ENCODE measurements around the gene C1orf105.

Gene C1orf105

GRCh38 chr1:172465617-172466016 is 45.1 kb downstream of the C1orf105 start:
- DNase-seq = no peak

- no peak for DNase-seq
These were observed 46.4 kb downstream of the C1orf105 start for GRCh38 chr1:172466795-172467407.

- no peak for DNase-seq
These were observed 47.0 kb downstream of the C1orf105 start for GRCh38 chr1:172467446-172467845.

- DNase-seq = no peak
These were observed 47.8 kb downstream of the C1orf105 start for GRCh38 chr1:172468296-172468695.

GRCh38 chr1:172469717-172470116 is 49.2 kb downstream of the C1orf105 start:
- no peak for DNase-seq

- no peak for DNase-seq
These were observed 49.7 kb downstream of the C1orf105 start for GRCh38 chr1:172470149-172470548.

GRCh38 chr1:172471666-172472065 is 51.2 kb downstream of the C1orf105 start:
- DNase-seq = no peak

- no peak for DNase-seq
These were observed 52.0 kb downstream of the C1orf105 start for GRCh38 chr1:172472495-172472894.

GRCh38 chr1:172473302-172473701 is 52.8 kb downstream of the C1orf105 start:
- no peak for DNase-seq

- no peak for DNase-seq
These were observed 53.4 kb downstream of the C1orf105 start for GRCh38 chr1:172473842-172474241.

- no peak for DNase-seq
These were observed 55.8 kb downstream of the C1orf105 start for GRCh38 chr1:172476218-172476811.

GRCh38 chr1:172477216-172477615 is 56.7 kb downstream of the C1orf105 start:
- no peak for DNase-seq

- no peak for DNase-seq
These were observed 57.3 kb downstream of the C1orf105 start for GRCh38 chr1:172477741-172478140.

GRCh38 chr1:172478485-172478884 is 58.0 kb downstream of the C1orf105 start:
- no peak for DNase-seq

GRCh38 chr1:172480431-172480830 is 59.9 kb downstream of the C1orf105 start:
- no peak for DNase-seq

GRCh38 chr1:172482044-172482443 is 61.6 kb downstream of the C1orf105 start:
- DNase-seq = no peak

- DNase-seq = no peak
These were observed 63.0 kb downstream of the C1orf105 start for GRCh38 chr1:172483448-172483847.

- DNase-seq = no peak
These were observed 63.8 kb downstream of the C1orf105 start for GRCh38 chr1:172484252-172484651.

GRCh38 chr1:172485626-172486025 is 65.1 kb downstream of the C1orf105 start:
- no peak for DNase-seq

GRCh38 chr1:172486805-172487454 is 66.4 kb downstream of the C1orf105 start:
- DNase-seq = no peak

- DNase-seq = no peak
These were observed 67.1 kb downstream of the C1orf105 start for GRCh38 chr1:172487550-172487949.

GRCh38 chr1:172488393-172488792 is 67.9 kb downstream of the C1orf105 start:
- DNase-seq = no peak

- DNase-seq = no peak
These were observed 69.4 kb downstream of the C1orf105 start for GRCh38 chr1:172489847-172490246.

GRCh38 chr1:172492421-172492820 is 71.9 kb downstream of the C1orf105 start:
- no peak for DNase-seq

GRCh38 chr1:172494166-172494565 is 73.7 kb downstream of the C1orf105 start:
- no peak for DNase-seq
